GM12865 (cell line): ENCODE measurements around the gene GLI2.

Experiments used
- DNase-seq: peaks from one replicate; pipeline ENCODE4 v3.0.0; 2010; ENCODE audit warnings: low read depth
- H3K4me3 ChIP-seq: 2 replicates; pipeline ENCODE4 v1.5.1; 2011; ENCODE audit warnings: mild to moderate bottlenecking, low read depth, low read length, control low read depth
- CTCF ChIP-seq: IDR thresholded peaks from 2 replicates; pipeline ENCODE4 v1.5.1; 2011; ENCODE audit warnings: low read length, control low read depth, low read depth, inconsistent platforms; ENCODE audit not compliant: insufficient read depth; ENCODE audit errors: missing control alignments

The GLI2 gene

GRCh38 chr2:120761164-120761861, 25.6 kb downstream of the GLI2 start:
- DNase-seq: no peak
- no peak for TF ChIP-seq CTCF

GRCh38 chr2:120761911-120762310, 26.2 kb downstream of the GLI2 start:
- no peak overlapping the region for H3K4me3 ChIP-seq
- no peak for DNase-seq
- TF ChIP-seq CTCF: no peak

More at GRCh38 chr2:120761164-120761861, 25.6 kb downstream of the GLI2 start:
- H3K4me3 ChIP-seq: no peak overlapping the region

- no peak for DNase-seq
- TF ChIP-seq CTCF: no peak
- H3K4me3 ChIP-seq: no peak overlapping the region
These were observed 26.8 kb downstream of the GLI2 start for GRCh38 chr2:120762341-120763061.

GRCh38 chr2:120763508-120763907, 27.8 kb downstream of the GLI2 start:
- no peak for TF ChIP-seq CTCF
- no peak overlapping the region for H3K4me3 ChIP-seq
- no peak for DNase-seq

GRCh38 chr2:120763931-120764330, 28.3 kb downstream of the GLI2 start:
- DNase-seq: no peak

GRCh38 chr2:120764492-120764891, 28.8 kb downstream of the GLI2 start:
- DNase-seq: no peak
- no peak for TF ChIP-seq CTCF
- H3K4me3 ChIP-seq: no peak overlapping the region

More at GRCh38 chr2:120763931-120764330, 28.3 kb downstream of the GLI2 start:
- H3K4me3 ChIP-seq: no peak overlapping the region
- TF ChIP-seq CTCF: no peak
